ENCODE data around the gene BMPER.

The BMPER gene

DNA sequence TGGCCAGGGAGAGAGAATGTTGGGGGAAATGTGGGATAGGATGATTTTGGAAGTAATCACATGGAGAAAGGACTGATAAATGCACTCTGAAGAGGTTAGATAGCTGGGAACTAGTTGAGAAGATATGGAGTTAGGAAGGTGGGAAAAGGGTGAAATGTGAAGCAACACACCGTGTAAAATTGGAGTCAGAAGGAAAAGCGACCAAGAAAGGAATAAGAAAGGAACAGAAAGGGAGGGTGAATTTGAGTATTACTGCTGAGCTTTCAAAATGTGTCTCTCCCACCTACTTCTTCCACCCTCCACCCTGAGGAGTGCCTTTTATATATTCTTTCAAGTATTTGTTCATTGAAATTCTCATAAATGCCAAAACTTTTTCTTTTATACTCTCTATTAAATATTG, 171.8 kb downstream of the BMPER start:
- no peaks in the 10 kb centered on the region for H3K9me3 ChIP-seq (ENCODE audit: insufficient read depth, low read length)
- no peaks in the 10 kb centered on the region for H3K27me3 ChIP-seq (ENCODE audit: low read length)
- TF ChIP-seq, protein P1, sequence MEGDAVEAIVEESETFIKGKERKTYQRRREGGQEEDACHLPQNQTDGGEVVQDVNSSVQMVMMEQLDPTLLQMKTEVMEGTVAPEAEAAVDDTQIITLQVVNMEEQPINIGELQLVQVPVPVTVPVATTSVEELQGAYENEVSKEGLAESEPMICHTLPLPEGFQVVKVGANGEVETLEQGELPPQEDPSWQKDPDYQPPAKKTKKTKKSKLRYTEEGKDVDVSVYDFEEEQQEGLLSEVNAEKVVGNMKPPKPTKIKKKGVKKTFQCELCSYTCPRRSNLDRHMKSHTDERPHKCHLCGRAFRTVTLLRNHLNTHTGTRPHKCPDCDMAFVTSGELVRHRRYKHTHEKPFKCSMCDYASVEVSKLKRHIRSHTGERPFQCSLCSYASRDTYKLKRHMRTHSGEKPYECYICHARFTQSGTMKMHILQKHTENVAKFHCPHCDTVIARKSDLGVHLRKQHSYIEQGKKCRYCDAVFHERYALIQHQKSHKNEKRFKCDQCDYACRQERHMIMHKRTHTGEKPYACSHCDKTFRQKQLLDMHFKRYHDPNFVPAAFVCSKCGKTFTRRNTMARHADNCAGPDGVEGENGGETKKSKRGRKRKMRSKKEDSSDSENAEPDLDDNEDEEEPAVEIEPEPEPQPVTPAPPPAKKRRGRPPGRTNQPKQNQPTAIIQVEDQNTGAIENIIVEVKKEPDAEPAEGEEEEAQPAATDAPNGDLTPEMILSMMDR (IDR thresholded peaks at IDR 0.05; ENCODE audit: insufficient read depth, low read length, poor library complexity, severe bottlenecking), result no peak
- no peak for TF ChIP-seq EZH2phosphoT487 (conservative IDR thresholded peaks at IDR 0.05; ENCODE audit: low read length)
- no peak overlapping the region for H3K27ac ChIP-seq (ENCODE audit: low read depth, low read length)
- H3K4me2 ChIP-seq (ENCODE audit: low read depth, low read length, poor library complexity, severe bottlenecking), result no peak overlapping the region
- H3K79me2 ChIP-seq (ENCODE audit: insufficient read depth, low read length), result no peaks in the 10 kb centered on the region
- H2AFZ ChIP-seq (ENCODE audit: low read depth, low read length, severe bottlenecking), result no peak overlapping the region
- H3K4me3 ChIP-seq (ENCODE audit: insufficient read depth, low read length, poor library complexity, severe bottlenecking), result no peak overlapping the region
- H3F3A ChIP-seq (ENCODE audit: insufficient read depth), result no peaks in the 10 kb centered on the region
- no peak overlapping the region for H3K9ac ChIP-seq (ENCODE audit: low read length)
- no peaks in the 10 kb centered on the region for H3K36me3 ChIP-seq (ENCODE audit: low read length)
- no peaks in the 10 kb centered on the region for H4K20me1 ChIP-seq (ENCODE audit: low read depth, low read length)
- no peaks in the 10 kb centered on the region for H3K9me2 ChIP-seq (replicated peaks; ENCODE audit: insufficient read depth, low read length)

DNA sequence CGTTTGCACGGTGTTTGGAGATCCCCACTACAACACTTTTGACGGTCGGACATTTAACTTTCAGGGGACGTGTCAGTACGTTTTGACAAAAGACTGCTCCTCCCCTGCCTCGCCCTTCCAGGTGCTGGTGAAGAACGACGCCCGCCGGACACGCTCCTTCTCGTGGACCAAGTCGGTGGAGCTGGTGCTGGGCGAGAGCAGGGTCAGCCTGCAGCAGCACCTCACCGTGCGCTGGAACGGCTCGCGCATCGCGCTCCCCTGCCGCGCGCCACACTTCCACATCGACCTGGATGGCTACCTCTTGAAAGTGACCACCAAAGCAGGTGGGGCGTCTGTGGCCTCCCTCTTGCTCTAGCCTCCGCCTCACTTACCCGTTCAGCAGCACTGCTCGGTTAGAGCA, 173.5 kb downstream of the BMPER start:
- H2AFZ ChIP-seq (ENCODE audit: low read depth, low read length, severe bottlenecking), result no peak overlapping the region
- H4K20me1 ChIP-seq (ENCODE audit: low read depth, low read length), result no peaks in the 10 kb centered on the region
- no peak overlapping the region for H3K9ac ChIP-seq (ENCODE audit: low read length)
- TF ChIP-seq EZH2phosphoT487 (conservative IDR thresholded peaks at IDR 0.05; ENCODE audit: low read length), result no peak
- TF ChIP-seq, protein P1 (IDR thresholded peaks at IDR 0.05; ENCODE audit: insufficient read depth, low read length, poor library complexity, severe bottlenecking), result no peak
- H3K9me2 ChIP-seq (replicated peaks; ENCODE audit: insufficient read depth, low read length), result no peaks in the 10 kb centered on the region
- H3K36me3 ChIP-seq (ENCODE audit: low read length), result no peaks in the 10 kb centered on the region
- no peak overlapping the region for H3K4me3 ChIP-seq (ENCODE audit: insufficient read depth, low read length, poor library complexity, severe bottlenecking)
- no peaks in the 10 kb centered on the region for H3K9me3 ChIP-seq (ENCODE audit: insufficient read depth, low read length)
- H3F3A ChIP-seq (ENCODE audit: insufficient read depth), result no peaks in the 10 kb centered on the region
- no peaks in the 10 kb centered on the region for H3K79me2 ChIP-seq (ENCODE audit: insufficient read depth, low read length)
- no peaks in the 10 kb centered on the region for H3K27me3 ChIP-seq (ENCODE audit: low read length)
- H3K27ac ChIP-seq (ENCODE audit: low read depth, low read length), result no peak overlapping the region
- H3K4me2 ChIP-seq (ENCODE audit: low read depth, low read length, poor library complexity, severe bottlenecking), result no peak overlapping the region

DNA sequence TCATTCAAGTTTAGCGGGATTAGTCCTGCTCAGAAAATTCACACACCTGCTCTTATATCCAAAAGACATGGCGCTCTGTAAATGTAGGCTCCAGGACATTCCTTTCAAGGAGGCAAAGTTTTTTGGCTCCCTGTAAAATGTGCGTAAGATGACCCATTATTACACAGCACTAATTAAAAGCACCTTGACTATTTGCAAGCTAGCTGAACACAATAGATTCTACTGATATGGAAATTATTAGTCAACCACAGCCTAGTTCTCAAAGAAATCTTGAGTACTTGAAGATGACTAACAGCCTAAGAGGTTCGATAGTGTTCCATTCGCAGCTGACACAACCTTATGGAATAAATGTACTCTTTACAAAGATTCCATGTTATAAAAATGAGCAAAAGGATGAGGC, 175.2 kb downstream of the BMPER start:
- H4K20me1 ChIP-seq (ENCODE audit: low read depth, low read length), result no peaks in the 10 kb centered on the region
- H3K9me3 ChIP-seq (ENCODE audit: insufficient read depth, low read length), result no peaks in the 10 kb centered on the region
- no peaks in the 10 kb centered on the region for H3K79me2 ChIP-seq (ENCODE audit: insufficient read depth, low read length)
- H3K27ac ChIP-seq (ENCODE audit: low read depth, low read length), result no peak overlapping the region
- no peaks in the 10 kb centered on the region for H3F3A ChIP-seq (ENCODE audit: insufficient read depth)
- H2AFZ ChIP-seq (ENCODE audit: low read depth, low read length, severe bottlenecking), result no peak overlapping the region
- no peak overlapping the region for H3K4me3 ChIP-seq (ENCODE audit: insufficient read depth, low read length, poor library complexity, severe bottlenecking)
- no peak overlapping the region for H3K9ac ChIP-seq (ENCODE audit: low read length)
- no peaks in the 10 kb centered on the region for H3K27me3 ChIP-seq (ENCODE audit: low read length)
- no peaks in the 10 kb centered on the region for H3K36me3 ChIP-seq (ENCODE audit: low read length)
- H3K4me2 ChIP-seq (ENCODE audit: low read depth, low read length, poor library complexity, severe bottlenecking), result no peak overlapping the region
- no peaks in the 10 kb centered on the region for H3K9me2 ChIP-seq (replicated peaks; ENCODE audit: insufficient read depth, low read length)
- no peak for TF ChIP-seq EZH2phosphoT487 (conservative IDR thresholded peaks at IDR 0.05; ENCODE audit: low read length)
- TF ChIP-seq, protein P1 (IDR thresholded peaks at IDR 0.05; ENCODE audit: insufficient read depth, low read length, poor library complexity, severe bottlenecking), result no peak
